Measurements from ENCODE around the gene ZBTB7A.

GRCh38 chr19:4097501-4097900 lies 30.8 kb upstream of the ZBTB7A start:
- TF ChIP-seq POLR2A (IDR thresholded peaks at IDR 0.05) (no peak), CTCF (IDR thresholded peaks at IDR 0.05) (no peak), POLR2AphosphoS5 (IDR thresholded peaks at IDR 0.05) (no peak)
